Measurements from ENCODE around the gene MS4A6A.
"Not testable (repeated sequence)": the region's sequence is repeated elsewhere in the genome, so short reads cannot be mapped to it uniquely, and the experiment has no call there.

MS4A6A gene

GRCh38 chr11:60182541-60183330, at the start of gene MS4A6A:
Gene MS4A6A (minus strand): TSS chr11:60183083. CDS start chr11:60181727, 1,356 bp downstream.
- no peak for ATAC-seq
- Mint-ChIP-seq H3K36me3 (ENCODE audit: low read depth) (no peaks in the 10 kb centered on the region), H3K9me3 (peaks cover 7% of the 10 kb centered on the region), H3K27me3 (peaks cover 30% of the 10 kb centered on the region), H3K27ac (no peak within 1 kb of the TSS), H3K4me3 (no peak within 1 kb of the TSS), H3K4me1 (peaks cover 15% of the 10 kb centered on the region)
- DNase-seq, result no peak

DNA sequence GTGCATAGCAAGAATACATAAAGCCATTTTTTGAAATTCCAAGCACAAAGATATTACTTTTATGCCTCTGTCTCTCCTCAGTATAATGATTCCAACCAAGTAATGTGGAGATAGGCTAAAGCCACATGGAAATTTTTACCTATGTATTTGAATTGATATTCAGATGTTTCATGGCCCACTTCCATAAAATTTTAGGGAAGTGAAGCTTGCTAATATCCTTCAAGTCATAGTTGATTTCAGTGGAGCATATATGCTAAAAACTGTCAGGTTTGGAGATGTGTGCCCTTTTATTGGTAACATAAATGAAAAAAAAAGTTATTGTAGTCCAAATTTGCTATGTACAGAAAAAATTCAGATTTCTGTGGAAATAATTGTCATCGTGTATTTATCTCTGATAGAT, 47.8 kb upstream of the MS4A6A start:
- Mint-ChIP-seq H3K27ac (no peak overlapping the region), H3K4me1 (no peaks in the 10 kb centered on the region), H3K4me3 (no peak overlapping the region), H3K9me3 (no peaks in the 10 kb centered on the region), H3K36me3 (ENCODE audit: low read depth) (no peaks in the 10 kb centered on the region), H3K27me3 (peaks cover 24% of the 10 kb centered on the region)
- DNase-seq, result no peak
- ATAC-seq, result no peak

DNA sequence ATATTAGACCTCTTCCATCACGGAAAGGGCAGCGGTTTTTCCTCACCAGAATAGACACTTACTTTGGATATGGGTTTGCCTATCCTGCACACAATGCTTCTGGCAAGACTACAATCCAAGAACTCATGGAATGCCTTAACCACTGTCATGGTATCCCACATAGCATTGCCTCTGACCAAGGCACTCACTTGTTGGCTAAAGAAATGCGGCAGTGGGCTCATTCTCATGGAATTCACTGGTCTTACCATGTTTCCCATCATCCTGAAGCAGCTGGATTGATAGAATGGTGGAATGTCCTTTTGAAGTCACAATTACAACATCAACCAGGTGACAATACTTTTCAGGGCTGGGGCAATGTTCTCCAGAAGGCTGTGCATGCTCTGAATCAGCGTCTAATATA, 39.3 kb upstream of the MS4A6A start:
- Mint-ChIP-seq H3K9me3 (no peaks in the 10 kb centered on the region), H3K27me3 (peaks cover 11% of the 10 kb centered on the region), H3K36me3 (ENCODE audit: low read depth) (no peaks in the 10 kb centered on the region), H3K4me3 (no peak overlapping the region), H3K27ac (no peak overlapping the region), H3K4me1 (no peaks in the 10 kb centered on the region)
- DNase-seq (no peak), ATAC-seq (no peak)

GRCh38 chr11:60221692-60222091, 38.8 kb upstream of the MS4A6A start:
- Mint-ChIP-seq H3K4me1 (no peaks in the 10 kb centered on the region), H3K27me3 (peaks cover 11% of the 10 kb centered on the region), H3K27ac (no peak overlapping the region), H3K4me3 (no peak overlapping the region), H3K9me3 (no peaks in the 10 kb centered on the region), H3K36me3 (ENCODE audit: low read depth) (no peaks in the 10 kb centered on the region)
- ATAC-seq (no peak), DNase-seq (no peak)

GRCh38 chr11:60221181-60221580, 38.3 kb upstream of the MS4A6A start:
- no peaks in the 10 kb centered on the region for H3K4me1 Mint-ChIP-seq
- DNase-seq (no peak), ATAC-seq (no peak)
- no peaks in the 10 kb centered on the region for H3K36me3 Mint-ChIP-seq (ENCODE audit: low read depth)
- no peaks in the 10 kb centered on the region for H3K9me3 Mint-ChIP-seq
- H3K27ac Mint-ChIP-seq, result no peak overlapping the region
- peaks cover 11% of the 10 kb centered on the region for H3K27me3 Mint-ChIP-seq
- no peak overlapping the region for H3K4me3 Mint-ChIP-seq

DNA sequence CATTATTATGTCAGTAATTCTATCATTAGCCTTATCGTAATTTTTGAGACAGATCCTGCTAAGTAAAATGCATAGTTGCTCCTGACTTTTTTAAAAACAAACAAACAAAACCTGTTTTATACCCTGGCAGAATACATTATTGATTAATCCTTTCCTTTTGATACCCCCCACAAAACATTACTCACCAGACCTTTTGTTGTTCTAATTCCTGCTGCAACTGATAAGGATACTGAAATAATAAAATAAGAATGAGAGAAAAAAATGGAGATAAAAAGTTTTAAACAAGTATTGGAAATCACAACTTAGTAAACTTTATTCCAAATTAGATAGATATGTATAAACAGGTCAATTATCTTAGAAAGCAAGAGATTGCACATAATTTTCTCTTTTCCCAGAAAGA, 31.5 kb upstream of the MS4A6A start:
- ATAC-seq (no peak), DNase-seq (no peak)
- Mint-ChIP-seq H3K27ac (no peak overlapping the region), H3K4me1 (no peaks in the 10 kb centered on the region), H3K9me3 (no peaks in the 10 kb centered on the region), H3K4me3 (no peak overlapping the region), H3K36me3 (ENCODE audit: low read depth) (no peaks in the 10 kb centered on the region), H3K27me3 (peaks cover 17% of the 10 kb centered on the region)

- H3K27me3 Mint-ChIP-seq, result peaks cover 26% of the 10 kb centered on the region
Measured at GRCh38 chr11:60211206-60211605, 28.3 kb upstream of the MS4A6A start.

GRCh38 chr11:60209977-60210376, 27.1 kb upstream of the MS4A6A start:
- no peak overlapping the region for H3K4me3 Mint-ChIP-seq
- no peak for DNase-seq
- H3K36me3 Mint-ChIP-seq (ENCODE audit: low read depth), result no peaks in the 10 kb centered on the region
- no peaks in the 10 kb centered on the region for H3K9me3 Mint-ChIP-seq
- no peak overlapping the region for H3K27ac Mint-ChIP-seq
- ATAC-seq, result no peak
- peaks cover 22% of the 10 kb centered on the region for H3K4me1 Mint-ChIP-seq
- H3K27me3 Mint-ChIP-seq, result peaks cover 21% of the 10 kb centered on the region

More at GRCh38 chr11:60211206-60211605, 28.3 kb upstream of the MS4A6A start:
- ATAC-seq (no peak), DNase-seq (no peak)
- Mint-ChIP-seq H3K4me3 (no peak overlapping the region), H3K36me3 (ENCODE audit: low read depth) (no peaks in the 10 kb centered on the region), H3K27ac (no peak overlapping the region), H3K9me3 (no peaks in the 10 kb centered on the region), H3K4me1 (peaks cover 11% of the 10 kb centered on the region)

DNA sequence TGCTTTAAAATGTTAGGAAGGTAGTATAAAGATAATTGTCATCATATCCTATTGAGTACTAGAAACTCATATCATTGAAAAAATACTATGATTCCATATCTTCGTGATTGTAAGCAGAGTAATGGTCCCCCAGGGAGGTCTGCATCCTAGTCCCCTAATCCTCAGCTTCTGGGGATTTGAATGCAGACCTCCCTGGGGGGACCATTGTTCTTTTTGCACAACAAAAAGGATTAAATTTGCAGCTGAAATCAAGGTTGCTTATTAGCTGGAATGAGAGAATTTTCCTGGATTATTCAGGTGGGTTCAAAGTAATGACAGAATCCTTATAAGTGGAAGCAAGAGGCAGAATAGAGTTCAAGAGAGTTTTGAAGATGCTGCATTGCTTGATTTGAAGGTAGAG, 26.1 kb upstream of the MS4A6A start:
- peaks cover 30% of the 10 kb centered on the region for H3K4me1 Mint-ChIP-seq
- DNase-seq (no peak), ATAC-seq (no peak)
- no peak overlapping the region for H3K4me3 Mint-ChIP-seq
- peaks cover 17% of the 10 kb centered on the region for H3K27me3 Mint-ChIP-seq
- H3K27ac Mint-ChIP-seq, result no peak overlapping the region
- no peaks in the 10 kb centered on the region for H3K36me3 Mint-ChIP-seq (ENCODE audit: low read depth)
- H3K9me3 Mint-ChIP-seq, result peaks cover 4% of the 10 kb centered on the region

DNA sequence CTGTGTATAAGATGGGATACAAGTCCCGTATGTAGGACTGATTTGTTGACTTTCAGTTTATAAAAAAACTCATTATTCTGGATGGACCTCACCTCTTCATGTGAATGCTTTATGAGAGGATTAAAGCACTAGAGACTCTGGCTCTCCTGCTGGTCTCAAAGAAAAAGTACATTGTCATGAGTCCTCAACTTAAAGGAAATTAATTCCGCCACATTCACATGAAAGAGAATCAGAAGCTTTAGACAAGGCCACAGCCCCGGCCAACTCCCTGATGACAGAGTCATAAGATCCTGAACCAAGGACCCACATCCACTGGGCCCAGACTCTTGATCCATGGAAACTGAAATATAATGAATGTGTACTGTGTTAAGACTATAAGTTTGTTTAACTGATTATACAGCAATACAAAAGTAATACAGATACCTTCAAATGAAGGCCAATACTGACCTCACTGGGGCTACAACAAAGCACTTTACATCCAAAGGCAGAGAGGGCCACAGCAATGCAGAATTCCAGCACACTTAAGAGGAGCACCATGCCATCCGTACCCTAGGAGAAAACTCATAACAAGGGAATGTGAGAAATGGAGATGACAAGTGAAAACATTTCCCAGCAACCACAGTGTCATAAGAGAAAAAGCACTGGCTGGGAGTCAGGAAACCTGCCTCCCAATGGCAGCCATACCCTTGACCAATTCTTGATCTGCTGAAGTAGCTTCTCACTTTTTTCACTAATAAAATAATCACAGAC, 25.4 kb upstream of the MS4A6A start:
- H3K9me3 Mint-ChIP-seq, result peaks cover 4% of the 10 kb centered on the region
- H3K4me3 Mint-ChIP-seq, result no peak overlapping the region
- DNase-seq (no peak), ATAC-seq (no peak)
- peaks cover 30% of the 10 kb centered on the region for H3K4me1 Mint-ChIP-seq
- no peaks in the 10 kb centered on the region for H3K36me3 Mint-ChIP-seq (ENCODE audit: low read depth)
- peaks cover 18% of the 10 kb centered on the region for H3K27me3 Mint-ChIP-seq
- H3K27ac Mint-ChIP-seq, result no peak overlapping the region

DNA sequence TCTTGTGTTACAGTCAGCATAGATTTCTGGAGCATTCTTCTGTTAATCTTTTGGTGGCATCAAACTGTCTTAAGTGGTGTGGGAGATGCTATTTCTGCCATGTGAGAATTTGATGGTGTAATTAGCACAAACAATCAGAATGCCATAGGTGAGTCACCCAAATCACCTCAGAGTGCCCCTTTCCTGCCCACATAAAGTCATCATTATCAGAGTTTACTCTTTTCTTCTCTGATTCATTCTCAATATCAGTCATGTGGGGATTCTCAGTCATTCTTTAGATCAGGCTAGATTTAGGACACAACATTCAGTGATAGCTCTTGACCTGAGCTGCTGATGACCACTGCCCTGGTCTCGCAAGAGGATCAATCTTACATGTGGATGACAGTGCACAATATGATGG, 23.7 kb upstream of the MS4A6A start:
- Mint-ChIP-seq H3K4me1 (peaks cover 30% of the 10 kb centered on the region), H3K9me3 (peaks cover 4% of the 10 kb centered on the region), H3K27ac (peak overlapping the region; percentile 46), H3K36me3 (ENCODE audit: low read depth) (no peaks in the 10 kb centered on the region), H3K27me3 (peaks cover 21% of the 10 kb centered on the region), H3K4me3 (no peak overlapping the region)
- no peak for DNase-seq
- peak; percentile 91 for ATAC-seq

GRCh38 chr11:60204922-60205321, 22.0 kb upstream of the MS4A6A start:
- H3K27me3 Mint-ChIP-seq, result peaks cover 19% of the 10 kb centered on the region
- peak overlapping the region; percentile 40 for H3K27ac Mint-ChIP-seq
- peak; percentile 42 for ATAC-seq
- H3K36me3 Mint-ChIP-seq (ENCODE audit: low read depth), result no peaks in the 10 kb centered on the region
- H3K4me1 Mint-ChIP-seq, result peaks cover 30% of the 10 kb centered on the region
- peaks cover 4% of the 10 kb centered on the region for H3K9me3 Mint-ChIP-seq
- no peak for DNase-seq
- H3K4me3 Mint-ChIP-seq, result no peak overlapping the region

DNA sequence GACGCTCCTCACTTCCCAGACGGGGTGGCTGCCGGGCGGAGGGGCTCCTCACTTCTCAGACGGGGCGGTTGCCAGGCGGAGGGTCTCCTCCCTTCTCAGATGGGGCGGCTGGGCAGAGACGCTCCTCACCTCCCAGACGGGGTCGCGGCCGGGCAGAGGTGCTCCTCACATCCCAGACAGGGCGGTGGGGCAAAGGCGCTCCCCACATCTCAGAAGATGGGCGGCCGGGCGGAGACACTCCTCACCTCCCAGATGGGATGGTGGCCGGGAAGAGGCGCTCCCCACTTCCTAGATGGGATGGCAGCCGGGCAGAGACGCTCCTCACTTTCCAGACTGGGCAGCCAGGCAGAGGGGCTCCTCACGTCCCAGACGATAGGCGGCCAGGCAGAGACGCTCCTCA, 18.5 kb upstream of the MS4A6A start:
- H3K27ac Mint-ChIP-seq; DNase-seq; ATAC-seq; H3K36me3 Mint-ChIP-seq (ENCODE audit: low read depth); H3K9me3 Mint-ChIP-seq; H3K4me3 Mint-ChIP-seq: not testable (repeated sequence)
- Mint-ChIP-seq H3K4me1 (peaks cover 23% of the 10 kb centered on the region), H3K27me3 (peaks cover 11% of the 10 kb centered on the region)

GRCh38 chr11:60197442-60197841, 14.6 kb upstream of the MS4A6A start:
- no peak for ATAC-seq
- Mint-ChIP-seq H3K4me3 (no peak overlapping the region), H3K36me3 (ENCODE audit: low read depth) (no peaks in the 10 kb centered on the region), H3K27ac (no peak overlapping the region), H3K4me1 (peaks cover 20% of the 10 kb centered on the region), H3K27me3 (peaks cover 19% of the 10 kb centered on the region), H3K9me3 (no peaks in the 10 kb centered on the region)
- no peak for DNase-seq

DNA sequence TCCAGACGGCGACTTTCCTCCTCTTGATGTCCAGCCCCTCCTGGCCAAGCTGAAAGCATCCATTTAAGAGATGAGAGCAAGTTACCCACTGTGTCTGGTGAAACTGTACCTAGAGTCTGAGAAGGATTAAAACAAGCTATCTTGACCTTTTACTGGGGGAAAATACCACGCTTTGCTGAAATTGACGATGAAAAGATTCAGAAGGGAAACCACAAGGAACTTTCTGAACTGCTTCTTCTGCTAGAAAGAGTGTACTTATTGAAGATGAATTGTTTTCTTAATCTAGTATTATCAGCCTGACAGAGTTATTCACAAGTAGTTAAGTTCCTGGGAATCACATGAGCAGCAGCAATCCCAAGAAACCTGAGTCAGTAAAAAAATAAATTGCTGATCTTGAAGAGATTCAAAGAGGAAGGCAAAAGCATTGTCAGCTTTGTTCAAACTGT, 13.1 kb upstream of the MS4A6A start:
- no peak overlapping the region for H3K27ac Mint-ChIP-seq
- no peaks in the 10 kb centered on the region for H3K36me3 Mint-ChIP-seq (ENCODE audit: low read depth)
- H3K4me1 Mint-ChIP-seq, result peaks cover 20% of the 10 kb centered on the region
- no peak for DNase-seq
- no peak overlapping the region for H3K4me3 Mint-ChIP-seq
- no peaks in the 10 kb centered on the region for H3K9me3 Mint-ChIP-seq
- peaks cover 17% of the 10 kb centered on the region for H3K27me3 Mint-ChIP-seq
- peak; percentile 48 for ATAC-seq

Data from activated naive CD8-positive, alpha-beta T cell treated with anti-CD3 and anti-CD28 coated beads, Interleukin-2, amount 50 U/mL, for 24 hours (primary cell).